Panc1 (cell line): ENCODE data around the gene TRIM36.

Experiments used
- CTCF ChIP-seq: fragments of 450-650 bp; IDR thresholded peaks from 2 replicates; pipeline ENCODE4 v1.5.1; 2017; ENCODE audit warnings: mild to moderate bottlenecking
- POLR2AphosphoS5 ChIP-seq: IDR thresholded peaks from 2 replicates; pipeline ENCODE4 v1.6.1; 2012; ENCODE audit warnings: mild to moderate bottlenecking, low read depth, low read length, moderate library complexity
- SIN3A ChIP-seq: IDR thresholded peaks from 2 replicates; pipeline ENCODE4 v1.6.1; 2012; ENCODE audit warnings: low read depth, mild to moderate bottlenecking, low read length, moderate library complexity, borderline replicate concordance; ENCODE audit not compliant: insufficient read depth
- TCF7L2 ChIP-seq: IDR thresholded peaks from 2 replicates; pipeline ENCODE4 v1.6.1; 2011; ENCODE audit warnings: mild to moderate bottlenecking, low read depth, low read length, inconsistent platforms
- TF ChIP-seq, protein P1 (sequence below), 2 experiments: IDR thresholded peaks; 2 replicates each; pipeline ENCODE4 v1.6.1; 2011 to 2012; ENCODE audit warnings: low read depth in 2 of 2, control low read depth in 1 of 2, low read length in 1 of 2, mild to moderate bottlenecking in 1 of 2, moderate library complexity in 1 of 2; ENCODE audit not compliant: insufficient read depth in 1 of 2

DNA sequence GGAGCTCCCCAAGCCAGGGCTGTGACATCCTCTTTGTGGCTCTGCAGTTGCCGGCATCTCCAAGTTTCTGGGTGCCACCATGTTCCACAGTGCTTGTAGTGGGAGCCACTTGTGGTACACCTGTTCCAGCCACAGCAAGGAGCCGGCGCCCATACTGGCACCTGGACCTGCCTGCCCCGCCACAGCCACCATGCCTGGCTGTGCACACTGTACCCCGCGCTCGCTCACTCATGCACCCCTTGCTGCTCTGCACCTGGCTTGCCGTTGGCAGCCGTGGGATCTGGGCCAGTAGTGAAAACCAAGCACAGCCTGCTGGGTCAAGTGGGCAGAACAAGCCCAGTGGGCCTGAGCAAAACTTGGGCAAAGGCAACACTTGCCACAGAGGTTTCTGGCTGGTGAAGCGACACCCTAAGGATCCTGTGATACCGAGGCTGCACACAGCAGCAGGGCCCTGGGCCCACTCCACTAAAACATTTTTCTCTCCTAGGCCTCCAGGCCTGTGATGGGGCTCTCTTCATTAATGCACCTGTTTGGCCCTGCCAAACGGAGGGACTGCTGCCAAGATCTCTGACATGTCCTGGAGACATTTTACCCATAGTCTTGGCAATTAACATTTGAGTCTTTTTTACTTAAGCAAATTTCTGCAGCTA, 2.8 kb downstream of the TRIM36 start:
- TF ChIP-seq CTCF (no peak), SIN3A (no peak), POLR2AphosphoS5 (no peak), TCF7L2 (no peak)
- TF ChIP-seq, protein P1, sequence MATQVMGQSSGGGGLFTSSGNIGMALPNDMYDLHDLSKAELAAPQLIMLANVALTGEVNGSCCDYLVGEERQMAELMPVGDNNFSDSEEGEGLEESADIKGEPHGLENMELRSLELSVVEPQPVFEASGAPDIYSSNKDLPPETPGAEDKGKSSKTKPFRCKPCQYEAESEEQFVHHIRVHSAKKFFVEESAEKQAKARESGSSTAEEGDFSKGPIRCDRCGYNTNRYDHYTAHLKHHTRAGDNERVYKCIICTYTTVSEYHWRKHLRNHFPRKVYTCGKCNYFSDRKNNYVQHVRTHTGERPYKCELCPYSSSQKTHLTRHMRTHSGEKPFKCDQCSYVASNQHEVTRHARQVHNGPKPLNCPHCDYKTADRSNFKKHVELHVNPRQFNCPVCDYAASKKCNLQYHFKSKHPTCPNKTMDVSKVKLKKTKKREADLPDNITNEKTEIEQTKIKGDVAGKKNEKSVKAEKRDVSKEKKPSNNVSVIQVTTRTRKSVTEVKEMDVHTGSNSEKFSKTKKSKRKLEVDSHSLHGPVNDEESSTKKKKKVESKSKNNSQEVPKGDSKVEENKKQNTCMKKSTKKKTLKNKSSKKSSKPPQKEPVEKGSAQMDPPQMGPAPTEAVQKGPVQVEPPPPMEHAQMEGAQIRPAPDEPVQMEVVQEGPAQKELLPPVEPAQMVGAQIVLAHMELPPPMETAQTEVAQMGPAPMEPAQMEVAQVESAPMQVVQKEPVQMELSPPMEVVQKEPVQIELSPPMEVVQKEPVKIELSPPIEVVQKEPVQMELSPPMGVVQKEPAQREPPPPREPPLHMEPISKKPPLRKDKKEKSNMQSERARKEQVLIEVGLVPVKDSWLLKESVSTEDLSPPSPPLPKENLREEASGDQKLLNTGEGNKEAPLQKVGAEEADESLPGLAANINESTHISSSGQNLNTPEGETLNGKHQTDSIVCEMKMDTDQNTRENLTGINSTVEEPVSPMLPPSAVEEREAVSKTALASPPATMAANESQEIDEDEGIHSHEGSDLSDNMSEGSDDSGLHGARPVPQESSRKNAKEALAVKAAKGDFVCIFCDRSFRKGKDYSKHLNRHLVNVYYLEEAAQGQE (IDR thresholded peaks at IDR 0.05; ENCODE audit: insufficient read depth in 1 of 2, low read depth in 2 of 2, low read length in 1 of 2), result no peak
